Measurements from ENCODE around the gene BTBD18.

DNA sequence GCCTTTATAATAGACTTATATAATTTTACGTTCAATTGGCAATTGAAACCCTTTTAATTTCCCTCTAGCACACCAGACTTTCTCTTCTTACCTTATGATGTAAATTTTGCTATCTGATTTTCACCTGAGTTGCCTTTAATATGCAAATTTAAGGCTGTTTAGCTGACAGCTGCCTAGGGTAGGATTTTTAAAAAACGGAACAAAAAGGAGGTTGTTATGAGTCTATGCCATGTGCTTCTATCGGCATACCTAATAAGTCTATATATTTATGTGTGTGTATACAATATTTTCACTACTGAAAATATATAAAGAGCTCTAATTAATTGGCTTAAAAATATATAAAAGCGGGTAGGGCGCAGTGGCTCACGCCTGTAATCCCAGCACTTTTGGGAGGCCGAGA is 22.1 kb downstream of the BTBD18 start:
- TF ChIP-seq POLR2A (IDR thresholded peaks at IDR 0.05) (no peak), POLR2AphosphoS5 (IDR thresholded peaks at IDR 0.05) (no peak)
- TF ChIP-seq, protein P1, sequence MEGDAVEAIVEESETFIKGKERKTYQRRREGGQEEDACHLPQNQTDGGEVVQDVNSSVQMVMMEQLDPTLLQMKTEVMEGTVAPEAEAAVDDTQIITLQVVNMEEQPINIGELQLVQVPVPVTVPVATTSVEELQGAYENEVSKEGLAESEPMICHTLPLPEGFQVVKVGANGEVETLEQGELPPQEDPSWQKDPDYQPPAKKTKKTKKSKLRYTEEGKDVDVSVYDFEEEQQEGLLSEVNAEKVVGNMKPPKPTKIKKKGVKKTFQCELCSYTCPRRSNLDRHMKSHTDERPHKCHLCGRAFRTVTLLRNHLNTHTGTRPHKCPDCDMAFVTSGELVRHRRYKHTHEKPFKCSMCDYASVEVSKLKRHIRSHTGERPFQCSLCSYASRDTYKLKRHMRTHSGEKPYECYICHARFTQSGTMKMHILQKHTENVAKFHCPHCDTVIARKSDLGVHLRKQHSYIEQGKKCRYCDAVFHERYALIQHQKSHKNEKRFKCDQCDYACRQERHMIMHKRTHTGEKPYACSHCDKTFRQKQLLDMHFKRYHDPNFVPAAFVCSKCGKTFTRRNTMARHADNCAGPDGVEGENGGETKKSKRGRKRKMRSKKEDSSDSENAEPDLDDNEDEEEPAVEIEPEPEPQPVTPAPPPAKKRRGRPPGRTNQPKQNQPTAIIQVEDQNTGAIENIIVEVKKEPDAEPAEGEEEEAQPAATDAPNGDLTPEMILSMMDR (IDR thresholded peaks at IDR 0.05) = no peak
